IgD-negative memory B cell (primary cell): Measurements from ENCODE around the gene NPTX1. TPM values are rescaled to one million over a fixed set of nuclear protein-coding genes. Genes with fewer than 3 reads are reported as not detected.

ENCODE experiments used
- H3K27ac Mint-ChIP-seq, 3 donors: one replicate each; pipeline ENCODE4 v1.8.0; 2020 to 2022; ENCODE audit warnings: mild to moderate bottlenecking in 3 of 3, mixed read lengths in 3 of 3, moderate library complexity in 1 of 3
- H3K27me3 Mint-ChIP-seq: one replicate; pipeline ENCODE4 v1.8.0; 2021; ENCODE audit warnings: mixed read lengths
- H3K36me3 Mint-ChIP-seq: one replicate; pipeline ENCODE4 v1.8.0; 2020; ENCODE audit warnings: mild to moderate bottlenecking, mixed read lengths
- H3K4me1 Mint-ChIP-seq, 3 donors: one replicate each; pipeline ENCODE4 v1.8.0; 2020 to 2022; ENCODE audit warnings: mixed read lengths in 3 of 3, mild to moderate bottlenecking in 1 of 3
- H3K4me3 Mint-ChIP-seq, 4 donors: one replicate each; pipeline ENCODE4 v1.8.0; 2020 to 2022; ENCODE audit warnings: mild to moderate bottlenecking in 4 of 4, mixed read lengths in 4 of 4, moderate library complexity in 3 of 4
- H3K9me3 Mint-ChIP-seq, 3 donors: one replicate each; pipeline ENCODE4 v1.8.0; 2020 to 2021; ENCODE audit warnings: mixed read lengths in 3 of 3, mild to moderate bottlenecking in 1 of 3
- polyA plus RNA-seq: library from polyadenylated mRNA; unstranded; fragments of 300-500 nt; fragmentation: Illumina TruSeq; gene quantifications from one replicate; pipeline ENCODE4 v1.2.3, GENCODE V29; 2021

The NPTX1 gene
- polyA plus RNA-seq, 1 donor from 2014 or later, result not detected

- H3K9me3 Mint-ChIP-seq, result no peaks in the 10 kb centered on the region
- H3K27me3 Mint-ChIP-seq, result peaks cover 47% of the 10 kb centered on the region
- H3K36me3 Mint-ChIP-seq, result no peaks in the 10 kb centered on the region
- H3K4me1 Mint-ChIP-seq, result no peaks in the 10 kb centered on the region
- H3K4me3 Mint-ChIP-seq, result no peak overlapping the region
- H3K27ac Mint-ChIP-seq, result no peak overlapping the region
Observed at GRCh38 chr17:80463784-80464400, 12.5 kb downstream of the NPTX1 start.

DNA sequence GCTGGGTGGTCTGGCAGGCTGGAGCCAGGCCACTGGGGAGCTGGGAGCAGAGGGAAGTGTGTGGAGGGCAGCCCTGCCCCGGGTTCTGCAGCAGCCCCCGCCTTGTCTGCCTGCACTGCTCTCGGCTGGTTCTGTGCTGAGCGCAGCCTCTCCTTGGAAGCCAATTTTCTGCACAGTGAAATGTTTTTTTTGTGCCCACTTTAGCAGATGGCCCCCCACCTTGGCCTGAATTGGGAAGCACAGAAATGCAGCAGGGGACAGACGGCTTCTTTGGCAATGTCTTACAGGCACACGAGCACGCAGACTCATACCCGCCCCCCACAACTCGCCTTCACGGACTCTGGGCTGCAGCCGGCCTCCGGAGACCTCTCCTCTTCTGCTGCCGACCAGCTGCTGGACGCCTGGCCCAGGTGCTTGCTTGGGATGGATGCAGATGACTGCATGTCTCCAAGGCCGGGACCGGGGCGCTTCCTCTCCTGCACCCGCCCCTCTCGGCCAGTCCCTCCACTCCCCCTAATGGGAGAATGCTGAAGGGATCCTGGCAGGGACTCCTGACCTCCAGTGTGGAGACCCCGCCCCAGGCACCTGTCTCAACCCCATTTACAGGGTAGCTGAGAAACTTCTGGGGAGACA is 14.8 kb downstream of the NPTX1 start:
- peaks cover 40% of the 10 kb centered on the region for H3K27me3 Mint-ChIP-seq
- H3K4me1 Mint-ChIP-seq, result no peaks in the 10 kb centered on the region
- no peak overlapping the region for H3K27ac Mint-ChIP-seq
- H3K9me3 Mint-ChIP-seq, result no peaks in the 10 kb centered on the region
- no peaks in the 10 kb centered on the region for H3K36me3 Mint-ChIP-seq
- no peak overlapping the region for H3K4me3 Mint-ChIP-seq

DNA sequence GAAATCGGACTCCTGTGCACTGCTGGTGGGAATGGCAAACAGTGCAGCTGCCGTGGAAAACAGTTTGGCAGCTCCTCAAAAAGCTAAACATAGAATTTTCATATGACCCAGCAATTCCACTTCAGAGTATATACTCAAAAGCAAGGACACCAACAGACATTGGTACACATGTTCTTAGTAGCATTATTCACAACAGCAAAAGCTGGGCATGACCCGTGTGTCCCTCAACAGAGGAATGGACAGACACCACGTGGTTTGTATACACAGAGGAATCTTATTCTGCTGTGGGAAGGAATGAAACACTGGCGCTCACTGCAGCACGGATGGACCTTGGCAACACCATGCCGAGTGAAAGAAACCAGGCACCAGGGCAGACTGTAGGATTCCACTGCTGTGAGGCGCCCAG is 16.0 kb downstream of the NPTX1 start:
- H3K27me3 Mint-ChIP-seq, result peaks cover 35% of the 10 kb centered on the region
- no peak overlapping the region for H3K27ac Mint-ChIP-seq
- H3K36me3 Mint-ChIP-seq, result no peaks in the 10 kb centered on the region
- H3K4me1 Mint-ChIP-seq, result peaks cover 2 to 5% (median 4%) of the 10 kb centered on the region in 3 donors
- H3K9me3 Mint-ChIP-seq, result no peaks in the 10 kb centered on the region
- no peak overlapping the region for H3K4me3 Mint-ChIP-seq

DNA sequence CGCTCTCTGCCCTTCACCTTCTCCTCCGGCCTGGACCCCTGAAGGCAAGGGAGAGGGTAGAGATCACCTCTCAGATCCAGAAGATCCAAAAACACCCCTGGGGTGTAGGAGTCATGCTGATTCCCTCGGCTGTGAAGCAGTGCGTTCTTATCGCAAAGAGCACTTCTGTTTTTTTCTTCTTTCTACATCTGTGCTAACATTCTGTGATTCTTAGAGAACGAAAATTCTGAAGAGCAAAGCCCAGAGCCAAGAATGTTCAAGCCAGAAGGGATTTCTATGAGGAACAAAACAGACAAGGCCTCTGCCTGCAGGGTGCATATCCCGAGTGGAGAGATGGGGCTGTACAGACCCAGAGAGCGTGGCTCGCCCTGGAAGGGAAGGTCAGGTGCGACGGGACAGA is 17.2 kb downstream of the NPTX1 start:
- peak overlapping the region in 1 of 3 donors; percentile 42 for H3K27ac Mint-ChIP-seq
- H3K36me3 Mint-ChIP-seq, result no peaks in the 10 kb centered on the region
- H3K27me3 Mint-ChIP-seq, result peaks cover 27% of the 10 kb centered on the region
- no peaks in the 10 kb centered on the region for H3K9me3 Mint-ChIP-seq
- peaks cover 5 to 8% (median 8%) of the 10 kb centered on the region in 3 donors for H3K4me1 Mint-ChIP-seq
- no peak overlapping the region for H3K4me3 Mint-ChIP-seq

GRCh38 chr17:80458016-80458415 is 18.4 kb downstream of the NPTX1 start:
- peak overlapping the region in 1 of 4 donors; percentile 75 for H3K4me3 Mint-ChIP-seq
- H3K36me3 Mint-ChIP-seq, result no peaks in the 10 kb centered on the region
- no peaks in the 10 kb centered on the region for H3K9me3 Mint-ChIP-seq
- peaks cover 7 to 10% (median 8%) of the 10 kb centered on the region in 3 donors for H3K4me1 Mint-ChIP-seq
- no peak overlapping the region for H3K27ac Mint-ChIP-seq
- H3K27me3 Mint-ChIP-seq, result peaks cover 27% of the 10 kb centered on the region

- peak overlapping the region in 1 of 3 donors; percentile 68 for H3K27ac Mint-ChIP-seq
- peaks cover 7 to 10% (median 8%) of the 10 kb centered on the region in 3 donors for H3K4me1 Mint-ChIP-seq
- no peaks in the 10 kb centered on the region for H3K36me3 Mint-ChIP-seq
- H3K9me3 Mint-ChIP-seq, result no peaks in the 10 kb centered on the region
- H3K27me3 Mint-ChIP-seq, result peaks cover 27% of the 10 kb centered on the region
- H3K4me3 Mint-ChIP-seq, result peak overlapping the region in 3 of 4 donors; percentile 33 to 75 (median 52)
Observed at GRCh38 chr17:80457236-80457856, 19.1 kb downstream of the NPTX1 start.

GRCh38 chr17:80456465-80457235 is 19.8 kb downstream of the NPTX1 start:
- Mint-ChIP-seq H3K27me3 (peaks cover 27% of the 10 kb centered on the region), H3K36me3 (no peaks in the 10 kb centered on the region), H3K4me1 (peaks cover 7 to 10% (median 8%) of the 10 kb centered on the region in 3 donors), H3K27ac (peak overlapping the region in 1 of 3 donors; percentile 68), H3K9me3 (no peaks in the 10 kb centered on the region), H3K4me3 (peak overlapping the region in 2 of 4 donors; percentile 28 to 75)

- Mint-ChIP-seq H3K36me3 (no peaks in the 10 kb centered on the region), H3K4me3 (peak overlapping the region; percentile 82 to 96 (median 92)), H3K27me3 (peaks cover 27% of the 10 kb centered on the region), H3K4me1 (peaks cover 7 to 10% (median 8%) of the 10 kb centered on the region in 3 donors), H3K27ac (peak overlapping the region; percentile 86 to 95 (median 90)), H3K9me3 (no peaks in the 10 kb centered on the region)
Observed at GRCh38 chr17:80455784-80456183, 20.6 kb downstream of the NPTX1 start.

- H3K27me3 Mint-ChIP-seq, result peaks cover 25% of the 10 kb centered on the region
- H3K27ac Mint-ChIP-seq, result peak overlapping the region; percentile 90 to 96 (median 95)
- H3K9me3 Mint-ChIP-seq, result no peaks in the 10 kb centered on the region
- H3K4me3 Mint-ChIP-seq, result peak overlapping the region; percentile 88 to 98 (median 96)
- peaks cover 1% of the 10 kb centered on the region for H3K36me3 Mint-ChIP-seq
- peaks cover 7 to 10% (median 8%) of the 10 kb centered on the region in 3 donors for H3K4me1 Mint-ChIP-seq
Observed at GRCh38 chr17:80455336-80455710, 21.1 kb downstream of the NPTX1 start.

GRCh38 chr17:80454557-80455335 is 21.7 kb downstream of the NPTX1 start:
- Mint-ChIP-seq H3K27ac (peak overlapping the region; percentile 90 to 96 (median 95)), H3K36me3 (peaks cover 2% of the 10 kb centered on the region), H3K4me1 (peaks cover 7 to 10% (median 8%) of the 10 kb centered on the region in 3 donors), H3K4me3 (peak overlapping the region; percentile 88 to 98 (median 96)), H3K9me3 (no peaks in the 10 kb centered on the region), H3K27me3 (peaks cover 20% of the 10 kb centered on the region)

GRCh38 chr17:80453998-80454556 is 22.3 kb downstream of the NPTX1 start:
- peak overlapping the region in 2 of 3 donors; percentile 95 for H3K27ac Mint-ChIP-seq
- H3K4me3 Mint-ChIP-seq, result peak overlapping the region; percentile 88 to 98 (median 96)
- peaks cover 7 to 10% (median 8%) of the 10 kb centered on the region in 3 donors for H3K4me1 Mint-ChIP-seq
- peaks cover 2% of the 10 kb centered on the region for H3K36me3 Mint-ChIP-seq
- no peaks in the 10 kb centered on the region for H3K9me3 Mint-ChIP-seq
- H3K27me3 Mint-ChIP-seq, result peaks cover 14% of the 10 kb centered on the region

DNA sequence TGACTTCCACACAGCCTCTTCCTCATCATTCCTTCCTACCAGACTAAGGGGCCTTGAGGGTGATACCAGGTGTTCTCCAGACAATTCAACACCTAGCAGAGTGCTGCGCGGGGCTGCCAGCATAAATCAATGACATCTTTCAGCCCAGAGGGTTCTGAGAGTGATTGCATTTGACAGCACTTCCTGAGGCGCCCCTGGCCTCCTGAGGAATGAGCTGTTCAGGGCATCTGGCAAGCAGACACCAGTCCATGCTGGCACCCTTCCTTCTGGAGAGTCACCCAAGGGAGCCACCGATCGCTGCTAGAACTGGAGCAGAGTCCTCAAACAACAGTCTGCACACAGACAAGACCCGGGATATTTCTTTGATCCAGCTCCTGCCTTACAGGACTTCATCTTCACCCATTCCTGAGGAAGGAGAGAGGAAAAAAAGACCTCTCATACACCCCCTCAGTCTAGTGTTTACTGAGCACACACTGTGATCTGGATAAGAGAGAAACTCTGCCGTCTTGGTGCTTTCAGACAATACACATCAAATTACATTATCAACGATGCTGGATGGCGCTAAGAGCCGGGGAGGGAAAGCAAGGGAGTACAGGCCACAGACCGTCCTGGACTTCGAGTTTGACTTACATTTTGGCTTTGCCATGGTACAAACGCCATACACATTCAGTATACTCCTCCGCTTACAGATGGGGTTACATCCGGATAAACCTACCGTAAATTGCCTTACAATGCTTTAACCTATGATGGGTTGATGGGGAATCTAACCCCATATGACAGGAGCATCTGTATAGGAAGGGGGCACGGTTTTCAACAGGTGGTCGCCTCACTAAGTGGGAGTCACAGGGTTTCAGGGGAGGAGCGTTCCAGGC is 23.0 kb downstream of the NPTX1 start:
- Mint-ChIP-seq H3K4me3 (peak overlapping the region; percentile 85 to 98 (median 92)), H3K27me3 (peaks cover 11% of the 10 kb centered on the region), H3K36me3 (peaks cover 2% of the 10 kb centered on the region), H3K27ac (peak overlapping the region; percentile 63 to 95 (median 90)), H3K4me1 (peaks cover 7 to 10% (median 8%) of the 10 kb centered on the region in 3 donors), H3K9me3 (no peaks in the 10 kb centered on the region)
